Colonic mucosa (tissue), 4 donors: ENCODE data around the gene TAF4. TPM values are rescaled to one million over a fixed set of nuclear protein-coding genes. Genes with fewer than 3 reads are reported as not detected.

Experiments used
- DNase-seq: peaks from one replicate; pipeline ENCODE4 v3.0.0-alpha.2; 2020
- H3K27ac ChIP-seq: fragments of 200-600 bp; one replicate; pipeline ENCODE4 v1.8.0; 2021
- H3K27me3 ChIP-seq: fragments of 200-600 bp; one replicate; pipeline ENCODE4 v1.8.0; 2021
- H3K36me3 ChIP-seq: fragments of 200-600 bp; one replicate; pipeline ENCODE4 v1.8.0; 2021
- H3K4me1 ChIP-seq: fragments of 200-600 bp; one replicate; pipeline ENCODE4 v1.8.0; 2021; ENCODE audit warnings: mild to moderate bottlenecking
- H3K4me3 ChIP-seq: fragments of 200-600 bp; one replicate; pipeline ENCODE4 v1.8.0; 2021
- H3K9ac ChIP-seq, 2 donors: one replicate each; pipeline ENCODE4 v1.7.0; 2013; ENCODE audit warnings: control low read depth in 2 of 2, low read depth in 2 of 2, low read length in 2 of 2
- H3K9me3 ChIP-seq: fragments of 200-600 bp; one replicate; pipeline ENCODE4 v1.8.0; 2021
- CTCF ChIP-seq: fragments of 200-600 bp; IDR thresholded peaks from one replicate; pipeline ENCODE4 v1.8.0; 2022; ENCODE audit warnings: antibody characterized with exemption, mild to moderate bottlenecking
- intact Hi-C: fragments of 100-400 bp; cut with DNase I; formaldehyde crosslinking; loops from one replicate; pipeline ENCODE4 v1.14.1; 2022
- total RNA-seq, 2 donors: library from RNA; stranded (reverse); fragmentation: NEBNext Ultra II Directional in 1 of 2; extraction: Animal tissue kit (Norgen Biotek cat#: 25700) in 1 of 2; gene quantifications; one replicate each; pipeline ENCODE4 v1.2.1, GENCODE V29; 2021
- donor health status: healthy.
- donor health status: DM: no; HTN: no; CAD: no.
- donor health status: DM: no; HTN: no; CAD: no.

Gene TAF4
- total RNA-seq, 2 donors from 2014 or later: 17.4 to 27.3 TPM

DNA sequence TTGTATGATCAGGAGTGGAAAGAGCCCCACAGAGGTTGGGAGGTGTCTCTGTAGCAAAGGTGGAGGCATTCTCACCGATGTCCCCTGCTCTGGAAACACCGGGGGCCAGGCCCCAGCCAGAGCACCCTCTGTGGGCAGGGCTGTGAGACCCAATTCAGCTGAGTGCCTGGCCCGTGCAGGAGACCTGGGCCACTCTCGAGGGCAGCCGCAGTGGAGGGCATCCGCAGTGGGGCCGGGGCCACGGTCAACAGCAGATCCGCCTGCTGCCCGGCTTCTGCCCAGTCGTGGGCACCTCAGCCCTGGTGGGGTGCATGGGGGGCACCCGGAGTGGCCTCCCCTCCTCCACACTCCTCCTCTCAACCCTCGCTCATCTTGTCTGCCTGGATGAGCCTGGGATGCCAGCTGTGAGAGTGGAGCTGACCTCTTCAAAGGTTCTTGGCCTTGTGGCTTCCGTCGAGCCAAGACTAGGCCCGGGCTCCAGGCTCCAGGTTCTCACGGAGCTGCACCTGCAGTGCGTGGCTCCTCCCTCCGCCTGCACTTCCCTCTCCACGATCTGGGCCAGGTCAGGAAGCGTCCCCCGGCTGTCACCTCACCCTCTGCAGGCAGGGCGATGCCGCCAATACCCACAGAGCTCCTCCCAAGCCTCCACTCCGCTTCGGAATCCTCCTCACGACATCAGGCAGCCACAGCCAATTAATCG lies 134.8 kb downstream of the TAF4 start:
- no peak overlapping the region for H3K9ac ChIP-seq
- no peaks in the 10 kb centered on the region for H3K9me3 ChIP-seq
- H3K36me3 ChIP-seq: no peaks in the 10 kb centered on the region
- no peaks in the 10 kb centered on the region for H3K4me1 ChIP-seq
- no peak for TF ChIP-seq CTCF
- no peaks in the 10 kb centered on the region for H3K27me3 ChIP-seq
- H3K4me3 ChIP-seq: no peak overlapping the region
- intact Hi-C loops: no loop called here
- H3K27ac ChIP-seq: no peak overlapping the region
- DNase-seq: no peak

DNA sequence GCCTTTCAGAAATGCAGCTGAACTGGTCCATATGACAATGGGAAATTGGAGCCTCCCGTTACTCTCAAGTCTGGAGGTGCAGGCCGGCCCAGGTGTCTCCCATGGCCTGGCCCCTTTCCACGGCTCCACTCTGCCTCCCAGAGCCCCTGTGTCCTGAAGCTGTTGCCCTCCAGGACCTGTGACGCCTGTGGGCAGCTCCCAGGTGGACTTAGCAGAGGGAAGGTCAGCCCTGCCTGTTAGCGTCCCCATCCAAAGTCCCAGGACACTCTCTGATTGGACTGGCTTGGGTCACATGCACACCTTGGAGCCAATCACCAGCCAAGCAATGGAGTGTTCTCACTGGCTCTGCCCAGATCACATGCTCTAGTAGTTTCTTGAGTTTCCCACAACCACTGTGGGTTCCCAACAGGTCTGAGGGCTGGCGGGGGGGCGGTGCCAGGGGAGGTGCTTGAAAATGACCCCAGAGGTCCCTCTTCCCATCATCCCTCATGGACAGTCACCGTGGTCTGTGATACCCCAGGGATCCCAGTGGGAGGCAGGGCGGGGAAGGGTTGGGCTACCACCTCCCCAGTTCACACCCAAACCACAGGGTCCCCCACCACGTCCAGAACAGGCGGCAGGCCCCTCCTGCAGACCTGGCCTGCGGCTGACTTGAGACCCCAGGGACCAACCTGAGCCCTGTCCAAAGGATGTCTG lies 135.6 kb downstream of the TAF4 start:
- H3K9ac ChIP-seq: no peak overlapping the region
- TF ChIP-seq CTCF: no peak
- H3K27me3 ChIP-seq: no peaks in the 10 kb centered on the region
- no peak overlapping the region for H3K27ac ChIP-seq
- no peak for DNase-seq
- H3K4me3 ChIP-seq: no peak overlapping the region
- H3K9me3 ChIP-seq: no peaks in the 10 kb centered on the region
- H3K36me3 ChIP-seq: no peaks in the 10 kb centered on the region
- intact Hi-C loops: no loop called here
- H3K4me1 ChIP-seq: no peaks in the 10 kb centered on the region

DNA sequence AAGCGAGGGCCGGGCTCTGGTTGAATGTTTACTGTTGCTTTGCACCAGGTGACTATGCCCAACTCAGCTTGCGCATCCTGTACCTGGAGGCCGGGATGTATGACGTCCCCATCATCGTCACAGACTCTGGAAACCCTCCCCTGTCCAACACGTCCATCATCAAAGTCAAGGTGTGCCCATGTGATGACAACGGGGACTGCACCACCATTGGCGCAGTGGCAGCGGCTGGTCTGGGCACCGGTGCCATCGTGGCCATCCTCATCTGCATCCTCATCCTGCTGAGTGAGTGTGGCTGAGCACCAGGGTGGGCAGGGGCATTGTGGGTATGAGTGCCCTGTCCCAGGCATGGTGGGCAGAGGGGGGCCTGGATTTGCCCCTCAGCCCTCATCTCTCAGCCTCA lies 136.1 kb downstream of the TAF4 start:
- Histone ChIP-seq H3K27me3 (no peaks in the 10 kb centered on the region), H3K36me3 (no peaks in the 10 kb centered on the region), H3K9me3 (no peaks in the 10 kb centered on the region), H3K27ac (no peak overlapping the region), H3K4me1 (no peaks in the 10 kb centered on the region), H3K9ac (no peak overlapping the region), H3K4me3 (no peak overlapping the region)
- DNase-seq: no peak
- no peak for TF ChIP-seq CTCF
- intact Hi-C loops: no loop called here

DNA sequence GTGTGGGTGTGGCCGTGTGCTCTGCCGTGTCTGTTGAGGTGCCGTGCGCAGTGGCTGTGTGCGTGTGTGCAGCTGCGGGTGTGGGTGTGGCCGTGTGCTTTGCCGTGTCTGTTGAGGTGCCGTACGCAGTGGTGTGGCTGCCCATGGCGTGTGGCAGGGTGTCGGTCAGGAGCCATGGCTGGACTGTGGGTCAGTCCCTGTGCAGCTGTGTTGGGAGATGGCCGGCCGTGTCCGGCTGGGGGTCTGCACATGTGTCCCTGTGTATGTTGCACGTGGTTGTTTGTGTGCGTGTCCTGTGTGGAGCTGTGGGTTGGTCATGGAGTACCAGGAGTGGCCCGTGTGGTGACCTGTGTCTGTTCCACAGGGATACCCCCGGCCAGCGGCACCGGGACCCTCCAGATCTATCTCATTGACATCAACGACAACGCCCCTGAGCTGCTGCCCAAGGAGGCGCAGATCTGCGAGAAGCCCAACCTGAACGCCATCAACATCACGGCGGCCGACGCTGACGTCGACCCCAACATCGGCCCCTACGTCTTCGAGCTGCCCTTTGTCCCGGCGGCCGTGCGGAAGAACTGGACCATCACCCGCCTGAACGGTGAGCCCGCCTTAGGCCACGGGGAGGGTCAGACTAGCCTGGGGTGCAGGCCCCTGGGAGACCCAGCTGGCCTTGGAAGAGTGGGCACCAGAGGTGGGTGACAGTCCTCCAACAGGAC lies 137.7 kb downstream of the TAF4 start:
- Histone ChIP-seq H3K4me1 (no peaks in the 10 kb centered on the region), H3K27ac (no peak overlapping the region), H3K27me3 (no peaks in the 10 kb centered on the region), H3K4me3 (no peak overlapping the region), H3K9ac (no peak overlapping the region), H3K36me3 (no peaks in the 10 kb centered on the region), H3K9me3 (no peaks in the 10 kb centered on the region)
- intact Hi-C loops: no loop called here
- no peak for TF ChIP-seq CTCF
- DNase-seq: no peak

DNA sequence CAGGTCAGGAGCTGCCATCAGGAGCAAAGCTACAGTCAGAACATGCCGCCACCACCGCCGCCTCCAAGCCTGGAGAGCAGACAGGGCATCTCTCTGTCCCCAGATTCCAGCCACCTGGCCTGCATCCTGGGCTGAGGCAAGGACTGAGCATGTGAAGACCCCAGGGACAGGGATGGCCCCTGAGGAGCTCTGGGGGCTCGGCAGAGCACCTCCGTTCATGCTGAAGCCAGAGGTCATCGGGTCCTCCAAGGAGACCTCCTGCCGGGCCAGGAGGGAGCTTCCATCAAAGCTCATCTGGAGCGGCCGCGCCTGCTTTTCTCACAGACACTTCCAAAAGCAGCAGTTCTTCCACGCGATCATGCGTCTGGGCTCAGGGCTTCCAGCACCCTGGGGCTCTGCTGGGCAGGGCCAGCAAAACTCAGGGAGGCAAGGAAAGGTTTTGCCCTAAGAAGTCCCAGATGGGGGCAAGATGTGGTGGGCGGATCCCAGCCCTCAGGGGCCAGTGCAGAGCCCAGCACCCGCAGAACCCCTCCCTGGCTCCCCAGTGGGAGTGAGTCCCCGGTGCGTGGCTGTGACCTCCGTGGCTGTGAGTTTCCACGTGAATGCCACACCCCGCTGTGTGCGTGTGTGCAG lies 138.4 kb downstream of the TAF4 start:
- DNase-seq: no peak

More for the DNA sequence above, 138.4 kb downstream of the TAF4 start:
- no peak overlapping the region for H3K27ac ChIP-seq
- no peaks in the 10 kb centered on the region for H3K36me3 ChIP-seq
- intact Hi-C loops: no loop called here
- H3K9me3 ChIP-seq: no peaks in the 10 kb centered on the region
- H3K9ac ChIP-seq: no peak overlapping the region
- TF ChIP-seq CTCF: no peak
- H3K4me3 ChIP-seq: no peak overlapping the region
- no peaks in the 10 kb centered on the region for H3K4me1 ChIP-seq
- H3K27me3 ChIP-seq: no peaks in the 10 kb centered on the region
